H1 (cell line): ENCODE data around the gene TBC1D22A.

Experiments
- ASH2L ChIP-seq: fragments of 200-600, 300-600 bp; sonication (generic); IDR thresholded peaks from one replicate; pipeline ENCODE4 v1.7.1; 2017; ENCODE audit warnings: low read length
- CHD2 ChIP-seq: IDR thresholded peaks from 2 replicates; pipeline ENCODE4 v1.6.1; 2012; ENCODE audit warnings: low read length, improper control_type of control experiment
- NANOG ChIP-seq: IDR thresholded peaks from 2 replicates; pipeline ENCODE4 v1.6.1; 2011; ENCODE audit warnings: low read length, low read depth, mild to moderate bottlenecking, inconsistent platforms; ENCODE audit not compliant: insufficient read depth, poor library complexity, severe bottlenecking
- POLR2A ChIP-seq, 2 experiments: IDR thresholded peaks; 1 replicate in 1 of 2; 2 replicates in 1 of 2; pipeline ENCODE4 v1.6.1; 2011; ENCODE audit warnings: low read depth in 2 of 2, low read length in 2 of 2, mild to moderate bottlenecking in 2 of 2; ENCODE audit errors: control extremely low read depth in 1 of 2
- RXRA ChIP-seq: IDR thresholded peaks from 2 replicates; pipeline ENCODE4 v1.6.1; 2011; ENCODE audit warnings: low read depth, mild to moderate bottlenecking, low read length, moderate library complexity; ENCODE audit not compliant: insufficient read depth

DNA sequence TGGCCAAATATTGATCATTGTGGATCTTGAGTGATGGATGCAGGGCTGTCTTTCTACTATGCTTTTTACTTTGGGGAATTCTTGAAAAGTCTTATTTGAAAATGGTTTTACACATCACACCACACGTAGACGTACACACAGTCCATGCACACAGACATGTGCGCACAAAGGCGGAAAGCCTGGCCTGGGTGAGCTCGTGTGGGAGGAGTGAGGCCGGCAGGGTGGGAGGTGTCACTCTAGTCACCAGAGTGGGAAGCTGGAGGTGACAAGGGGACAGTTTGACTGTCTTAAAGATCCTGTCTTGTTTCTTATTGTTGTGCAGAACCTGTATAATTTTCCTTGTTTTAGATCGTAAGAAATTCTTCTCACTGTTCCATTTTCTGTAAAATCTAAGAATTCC is 326.9 kb downstream of the TBC1D22A start:
- TF ChIP-seq CHD2 (no peak), NANOG (no peak), POLR2A (IDR thresholded peaks at IDR 0.05; ENCODE audit: control extremely low read depth in 1 of 2, low read depth in 2 of 2, low read length in 2 of 2) (no peak), ASH2L (no peak), RXRA (no peak)
